ENCODE measurements around the gene TSTD2.

TSTD2 gene

DNA sequence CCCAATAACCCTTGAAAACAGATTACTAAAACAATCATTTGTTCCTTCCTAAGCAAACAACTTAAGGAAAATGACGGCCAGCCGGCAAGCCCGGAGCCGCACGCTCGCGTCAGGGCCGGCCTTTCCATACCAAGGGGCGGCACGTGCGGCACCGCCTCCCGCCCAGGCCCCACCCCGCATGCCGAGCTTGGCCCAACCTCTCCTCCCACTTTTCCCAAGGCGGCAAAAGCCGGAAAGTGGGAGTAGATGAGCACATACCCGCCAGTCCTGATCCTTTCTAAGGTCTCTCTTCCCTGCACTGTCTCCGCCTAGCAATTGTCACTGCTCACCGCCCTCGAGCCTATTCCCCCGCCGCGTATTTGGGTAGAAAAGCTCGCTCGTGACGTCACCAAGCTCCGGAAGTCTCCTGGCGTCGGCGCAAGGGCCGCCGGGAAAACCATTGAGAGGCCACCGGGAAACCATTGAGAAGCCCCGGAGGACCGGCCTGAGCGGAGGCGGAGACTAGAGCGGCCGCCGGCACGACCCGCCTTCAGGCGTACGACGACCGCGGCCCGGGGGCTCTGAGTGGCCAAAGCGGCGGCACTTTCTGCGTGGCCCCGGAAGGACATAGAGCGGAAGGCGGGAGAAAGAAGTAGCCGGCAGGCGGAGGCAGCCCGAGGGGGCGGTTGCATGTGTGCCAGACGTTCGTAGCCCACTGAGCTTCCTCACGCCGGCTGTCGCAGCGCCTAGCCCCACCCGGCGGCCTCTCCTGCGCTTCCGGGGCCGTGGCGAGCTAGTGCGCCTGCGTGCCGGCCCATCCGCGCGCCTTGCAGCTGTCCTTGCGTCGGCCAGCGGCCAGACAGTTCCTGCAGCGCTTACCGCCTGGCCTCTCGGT lies at the start of gene TSTD2, which contains the start of gene NCBP1:
TSS of gene TSTD2 (minus strand) at position 384 of the 874 bp plus-strand sequence. CDS start 5,806 bp downstream, outside the sequence.
TSS of gene NCBP1 (plus strand) at position 837 of the 874 bp plus-strand sequence. CDS start 61 bp downstream, outside the sequence.
- peak; percentile 96 for DNase-seq (ENCODE audit: low read depth)

DNA sequence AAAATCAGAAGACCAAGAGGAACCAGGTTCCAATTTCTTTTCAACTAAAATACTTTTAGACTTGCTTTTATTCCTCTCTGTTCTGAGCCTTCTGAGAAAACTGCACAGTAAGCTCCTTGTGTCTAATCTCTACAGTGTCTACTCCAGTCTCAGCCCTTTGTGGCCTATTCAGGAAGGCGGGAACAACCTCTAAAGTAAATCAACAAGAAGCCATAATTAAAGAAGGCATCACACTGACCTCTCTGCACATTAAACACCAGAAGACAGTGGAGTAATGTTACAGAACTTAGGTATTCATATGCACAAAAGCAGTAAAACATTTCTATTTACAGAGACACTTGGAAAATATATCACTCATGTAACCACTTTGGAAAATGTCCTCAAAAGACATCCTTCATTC lies 49.1 kb upstream of the TSTD2 start:
- no peak for DNase-seq (ENCODE audit: low read depth)

DNA sequence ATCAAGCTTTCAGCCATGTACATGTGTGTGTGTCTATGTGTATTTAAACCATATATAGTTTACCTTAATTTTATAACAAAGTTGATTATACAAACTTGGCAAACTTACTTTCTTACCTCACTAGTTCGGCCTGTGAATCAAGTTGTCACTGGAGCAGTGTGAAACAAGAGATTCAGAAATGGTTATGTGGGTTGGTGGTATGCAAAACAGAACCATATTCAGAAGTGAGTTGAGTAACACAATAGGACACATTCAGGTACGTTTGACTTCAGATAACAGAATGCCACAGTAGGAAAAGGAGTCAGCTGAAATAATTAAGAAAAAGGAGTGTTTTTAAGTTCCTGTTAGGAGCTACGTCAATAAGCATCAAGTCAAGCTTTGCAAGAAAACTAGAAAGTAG lies 42.5 kb upstream of the TSTD2 start:
- no peak for DNase-seq (ENCODE audit: low read depth)

DNA sequence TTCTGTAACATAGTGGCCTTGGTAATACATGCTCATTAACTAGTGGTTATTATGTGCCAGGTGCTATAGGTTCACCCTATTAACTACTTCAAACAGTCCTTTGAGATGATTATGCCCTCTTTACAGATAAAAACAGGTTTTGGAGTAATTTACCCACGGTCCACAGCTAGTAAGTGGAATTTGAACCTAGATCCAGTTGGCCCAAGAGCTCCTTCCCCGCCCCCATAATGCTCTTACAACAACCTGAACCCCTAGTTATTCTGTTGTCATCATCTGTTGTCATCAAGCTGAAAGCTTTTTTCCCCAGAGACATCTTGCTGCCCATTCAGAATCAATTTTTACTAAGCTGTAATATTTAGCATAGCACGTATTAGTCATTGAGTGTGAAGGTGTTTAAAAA lies 40.8 kb upstream of the TSTD2 start:
- no peak for DNase-seq (ENCODE audit: low read depth)

DNA sequence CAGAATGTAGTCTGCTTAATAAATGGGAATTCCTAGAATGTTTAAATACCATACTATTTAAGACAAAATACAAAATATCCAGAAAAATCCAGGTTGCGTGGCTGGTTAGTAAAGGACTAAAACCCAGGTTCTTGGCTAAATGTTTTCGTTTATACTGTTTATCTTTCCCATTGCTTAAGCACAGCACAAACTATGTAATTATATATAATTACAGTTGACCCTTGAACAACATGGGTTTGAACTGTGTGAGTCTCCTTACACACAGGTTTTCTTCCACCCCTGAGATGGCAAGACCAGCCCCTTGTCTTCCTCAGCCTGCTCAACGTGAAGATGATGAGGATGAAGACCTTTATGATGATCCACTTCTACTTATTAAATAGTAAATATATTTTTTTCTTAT lies 39.2 kb upstream of the TSTD2 start:
- no peak for DNase-seq (ENCODE audit: low read depth)

DNA sequence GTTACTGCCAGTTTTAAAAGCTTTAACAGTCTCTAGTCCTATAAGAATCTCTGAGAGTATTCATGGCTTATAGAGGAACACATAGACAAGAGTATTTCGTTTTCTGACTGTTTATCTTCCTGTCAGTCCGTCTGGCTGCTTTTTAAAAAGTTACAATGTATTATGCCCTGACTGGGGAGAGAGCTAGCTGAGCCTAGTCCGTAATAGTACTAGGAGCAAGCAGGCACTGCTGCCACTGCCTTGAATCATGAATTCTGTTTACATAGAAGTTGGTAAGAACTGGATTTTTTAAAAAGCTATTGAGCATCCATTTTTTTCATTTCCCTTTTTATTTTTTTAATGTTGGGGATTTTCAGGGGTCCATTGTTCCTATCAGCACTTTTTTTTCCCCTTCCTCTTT lies 37.4 kb upstream of the TSTD2 start:
- DNase-seq (ENCODE audit: low read depth) = no peak

DNA sequence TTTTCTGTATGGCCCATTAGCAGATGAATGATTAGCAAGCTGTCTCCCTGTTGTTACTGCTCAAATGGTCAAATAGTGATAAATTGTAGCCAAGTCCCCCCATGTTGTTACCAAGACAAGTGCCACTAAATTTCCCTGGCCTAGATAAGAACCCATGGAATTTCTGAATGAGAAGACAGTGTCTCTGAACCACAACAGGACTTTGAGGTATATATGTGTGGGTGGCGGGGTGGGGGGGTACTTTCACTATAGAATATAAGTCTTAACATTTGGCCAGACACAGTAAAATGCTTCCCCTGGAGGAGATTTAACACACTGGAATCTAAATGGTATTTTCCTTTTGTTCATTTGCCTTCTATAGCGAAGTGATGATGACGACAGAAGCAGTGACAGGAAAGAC lies 35.3 kb upstream of the TSTD2 start:
- no peak for DNase-seq (ENCODE audit: low read depth)

DNA sequence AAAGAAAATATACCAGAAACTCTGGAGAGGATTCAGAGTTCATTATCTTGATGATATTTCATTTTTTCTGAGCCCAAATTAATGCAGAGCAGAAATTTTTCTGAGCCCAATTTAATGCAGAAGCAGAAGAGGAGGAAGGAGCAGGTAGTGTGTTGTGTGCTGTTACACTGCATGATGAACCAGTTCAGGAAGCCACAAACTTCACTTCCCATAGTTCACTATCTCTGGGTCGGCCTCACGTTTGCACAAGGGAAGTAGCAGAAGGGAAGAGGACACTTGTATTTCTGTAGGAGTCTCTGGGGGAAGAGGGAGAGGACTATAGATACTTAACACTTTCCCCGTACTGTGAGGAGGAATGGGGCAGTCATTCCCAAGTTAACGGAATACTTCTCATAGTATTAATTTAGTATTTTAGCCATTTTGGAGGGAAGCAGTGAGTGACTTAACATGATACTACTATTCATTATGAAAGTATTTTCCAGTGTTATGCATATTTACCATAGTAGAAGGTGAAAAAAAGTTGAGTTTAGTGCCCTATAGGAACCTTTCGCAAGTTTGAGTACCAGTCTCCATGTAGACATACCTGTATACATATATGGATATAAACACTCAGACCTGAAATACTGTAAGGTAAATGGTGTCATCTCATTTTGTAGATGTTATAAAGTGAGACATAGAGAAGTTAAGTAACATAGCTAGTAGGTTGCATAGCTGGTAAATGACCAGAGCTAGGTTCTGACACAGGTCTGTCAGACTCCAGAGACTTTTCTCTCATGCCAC lies 33.9 kb upstream of the TSTD2 start:
- no peak for DNase-seq (ENCODE audit: low read depth)

DNA sequence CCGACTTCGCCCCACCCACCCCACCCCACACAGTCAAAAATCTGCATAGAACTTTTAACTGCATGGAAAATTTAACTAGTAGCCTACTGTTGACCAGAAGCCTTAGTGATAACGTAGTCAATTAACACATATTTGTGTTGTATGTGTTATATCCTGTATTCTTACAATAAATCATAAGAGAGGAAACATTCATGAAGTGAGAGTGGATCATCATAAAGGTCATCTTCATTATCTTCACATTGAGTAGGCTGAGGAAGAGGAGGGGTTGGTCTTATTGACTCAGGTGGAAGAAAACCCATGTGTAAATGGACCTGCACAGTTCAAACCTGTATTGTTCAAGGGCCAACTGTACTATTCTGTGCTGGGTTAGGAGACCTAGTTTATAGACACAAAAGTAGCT lies 32.6 kb upstream of the TSTD2 start:
- no peak for DNase-seq (ENCODE audit: low read depth)

DNA sequence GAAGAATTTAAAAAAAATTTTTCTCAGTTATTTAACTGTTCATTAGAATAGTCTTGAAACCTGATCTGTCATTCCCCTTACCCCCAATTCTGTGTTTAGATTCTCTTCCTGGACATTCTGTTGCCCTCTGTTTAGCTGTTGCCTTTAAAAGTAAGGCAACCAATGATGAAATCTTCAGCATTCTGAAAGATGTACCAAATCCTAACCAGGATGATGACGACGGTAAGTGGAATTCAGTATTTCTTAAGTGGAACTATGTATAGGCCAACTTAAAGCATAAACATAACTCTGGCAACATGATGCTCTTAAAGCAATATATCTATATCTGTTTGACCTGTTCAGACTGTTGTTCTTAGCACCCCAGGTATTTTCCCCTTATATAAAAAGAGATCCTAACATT lies 27.7 kb upstream of the TSTD2 start:
- no peak for DNase-seq (ENCODE audit: low read depth)

DNA sequence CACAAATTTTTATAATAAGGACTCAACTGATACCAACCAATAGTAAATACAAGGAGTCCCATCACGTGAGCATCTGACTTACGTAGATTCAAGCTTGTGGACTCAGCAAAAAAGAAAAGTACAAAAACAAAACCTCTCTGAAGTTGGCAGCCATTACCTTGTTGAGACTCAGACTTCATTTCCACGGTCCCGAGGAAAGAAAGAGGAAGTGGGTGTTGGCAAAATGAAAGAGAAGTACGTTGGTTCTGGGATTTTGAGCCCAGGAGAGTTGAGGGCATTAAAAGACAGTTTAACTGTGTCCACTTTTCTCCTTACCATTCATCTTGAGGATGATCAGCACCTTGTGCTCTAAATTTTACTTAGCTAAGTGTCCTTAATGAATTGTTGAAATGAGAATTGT lies 27.2 kb upstream of the TSTD2 start:
- no peak for DNase-seq (ENCODE audit: low read depth)

DNA sequence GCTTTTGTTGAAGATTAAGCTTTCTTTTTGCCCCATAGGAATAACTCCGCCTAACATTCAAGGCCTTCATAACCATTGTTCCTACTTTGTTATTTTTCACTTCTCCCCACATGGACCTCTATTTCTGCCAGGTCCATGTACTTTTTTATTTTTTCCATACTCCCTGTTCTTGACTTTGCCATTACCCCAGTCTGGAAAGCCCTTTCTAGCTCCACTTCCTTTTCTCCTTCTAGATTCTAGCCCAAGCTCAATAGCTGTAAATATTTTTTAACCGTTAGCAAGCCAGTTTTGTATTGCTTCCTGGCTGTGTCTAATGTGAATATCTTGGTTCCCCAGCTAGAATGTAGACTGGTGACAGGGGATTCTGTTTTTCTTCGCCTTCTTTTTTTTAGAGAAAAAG lies 26.6 kb upstream of the TSTD2 start:
- DNase-seq (ENCODE audit: low read depth) = no peak

DNA sequence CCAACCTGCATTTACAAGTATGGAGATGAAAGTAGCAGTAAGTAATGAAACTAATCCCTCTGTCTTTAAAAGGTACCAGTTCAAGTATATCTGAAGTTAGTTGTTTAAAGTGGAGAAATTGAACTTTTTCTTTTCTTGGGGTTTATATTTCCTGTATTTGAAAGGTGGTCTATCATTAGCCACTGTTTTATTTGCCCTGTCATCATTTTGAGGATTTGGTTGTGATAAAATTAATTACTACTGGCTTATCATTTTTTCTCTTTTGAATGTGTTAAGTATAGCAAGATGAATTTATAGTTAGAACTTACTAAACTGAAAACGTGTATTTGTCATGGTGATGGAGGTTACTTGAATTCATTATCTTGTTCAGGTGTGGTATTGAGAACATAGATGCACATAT lies 25.5 kb upstream of the TSTD2 start:
- DNase-seq (ENCODE audit: low read depth) = no peak

DNA sequence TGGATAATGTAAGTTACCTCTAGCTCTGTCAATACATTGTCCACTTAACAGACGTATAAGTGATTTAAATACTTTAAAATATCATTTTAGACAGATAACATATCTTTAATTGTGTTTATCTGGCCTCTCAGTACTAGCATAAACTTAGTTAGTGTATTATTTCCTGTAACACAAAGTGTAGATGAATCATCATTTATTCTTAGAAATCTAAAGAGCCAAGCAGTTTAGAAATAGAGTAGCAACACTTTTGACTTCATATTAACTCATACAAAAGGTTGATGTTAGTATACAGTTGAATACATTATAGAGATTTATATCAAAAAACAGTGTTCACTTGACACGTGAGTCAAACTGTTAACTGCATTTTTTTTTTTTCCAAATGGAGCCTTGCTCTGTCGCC lies 18.5 kb upstream of the TSTD2 start:
- DNase-seq (ENCODE audit: low read depth) = no peak

DNA sequence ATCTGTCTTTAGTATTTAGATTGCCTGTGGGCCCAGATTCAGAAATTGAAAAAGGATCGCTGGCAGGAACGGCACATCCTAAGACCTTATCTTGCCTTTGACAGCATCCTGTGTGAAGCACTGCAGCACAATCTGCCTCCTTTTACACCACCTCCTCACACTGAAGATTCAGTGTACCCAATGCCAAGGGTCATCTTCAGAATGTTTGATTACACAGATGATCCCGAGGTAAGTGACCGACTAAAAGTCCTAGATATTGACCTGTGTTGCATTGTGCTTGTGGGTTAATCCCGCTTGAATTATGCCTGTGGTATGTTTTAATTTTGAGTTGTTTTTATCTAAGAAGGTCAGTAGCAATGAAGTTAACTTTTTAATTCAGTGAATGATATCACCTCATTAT lies 14.8 kb upstream of the TSTD2 start:
- DNase-seq (ENCODE audit: low read depth) = no peak

DNA sequence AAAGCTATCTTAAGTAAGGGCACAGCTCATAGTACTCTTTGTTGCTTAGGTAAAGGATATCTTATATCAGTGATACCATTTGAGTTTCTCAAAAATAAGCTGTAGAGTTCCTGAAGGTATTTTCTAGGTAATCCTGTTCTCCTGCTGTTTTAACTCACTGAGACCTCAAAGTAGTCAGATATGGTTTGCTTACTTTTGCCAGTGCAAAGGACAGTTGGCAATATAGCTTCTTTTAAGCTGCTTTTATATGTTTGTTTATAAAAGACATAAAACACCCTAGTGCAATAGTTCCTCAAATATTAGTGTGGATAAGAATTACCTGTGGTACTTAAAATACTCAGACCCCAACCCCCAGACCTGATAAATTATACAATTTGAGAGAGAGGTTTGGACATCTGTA lies 12.6 kb upstream of the TSTD2 start:
- no peak for DNase-seq (ENCODE audit: low read depth)

DNA sequence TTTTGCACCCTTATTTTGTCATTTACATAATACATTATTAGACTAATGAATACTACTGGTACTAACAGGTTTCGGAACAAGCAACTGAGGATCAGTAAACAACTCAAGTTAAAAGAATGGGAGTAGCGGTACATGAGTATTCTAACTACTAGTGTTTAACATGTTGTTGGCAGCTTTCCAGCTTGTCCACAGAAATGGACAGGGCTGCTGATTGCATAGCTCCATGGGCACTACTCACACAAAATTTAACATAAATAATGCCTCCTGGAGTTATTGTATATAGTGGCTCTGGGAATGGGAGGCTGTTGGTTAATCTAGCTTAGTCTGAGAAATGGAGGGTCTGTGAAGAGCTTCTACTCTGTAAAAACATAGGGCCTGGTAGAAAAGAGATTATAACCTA lies 7.2 kb upstream of the TSTD2 start:
- no peak for DNase-seq (ENCODE audit: low read depth)

DNA sequence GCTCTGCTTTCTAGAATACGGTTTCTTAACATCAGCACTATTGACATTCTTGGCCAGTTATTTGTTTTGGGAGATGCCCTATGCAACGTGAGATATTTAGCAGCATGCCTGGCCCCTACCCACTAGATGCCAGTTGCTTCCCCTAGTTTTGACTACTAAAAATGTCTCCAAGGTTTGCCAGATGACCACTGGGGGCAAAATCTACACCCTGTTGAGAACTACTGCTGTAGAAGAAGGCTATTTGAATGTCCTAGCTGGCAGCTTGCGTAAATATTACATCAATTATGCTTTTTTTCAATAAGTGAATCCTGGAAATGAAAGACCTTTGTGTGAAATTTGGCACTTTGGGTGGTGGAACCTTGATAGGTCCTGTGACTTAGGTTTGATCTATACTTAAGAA lies 5.5 kb upstream of the TSTD2 start:
- no peak for DNase-seq (ENCODE audit: low read depth)

DNA sequence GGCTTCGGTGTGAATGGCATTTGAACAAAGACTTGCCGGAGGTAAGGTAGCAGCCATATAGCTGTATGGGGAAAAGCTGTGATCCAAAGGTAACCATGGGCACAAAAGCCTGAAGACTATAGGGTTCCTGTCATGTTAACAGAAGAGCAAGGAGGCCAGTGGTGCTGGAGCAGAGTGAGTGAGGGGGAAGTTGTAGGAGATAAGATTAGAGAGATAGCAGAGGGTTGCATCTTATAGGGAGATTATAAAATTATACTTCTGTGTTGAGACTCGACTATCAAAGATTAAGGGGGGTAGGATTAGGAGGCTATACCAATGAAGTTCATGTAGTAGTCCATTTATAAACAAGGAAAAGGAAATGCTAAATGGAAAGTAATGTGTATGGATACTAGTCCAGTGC lies 3.7 kb upstream of the TSTD2 start:
- DNase-seq (ENCODE audit: low read depth) = no peak

DNA sequence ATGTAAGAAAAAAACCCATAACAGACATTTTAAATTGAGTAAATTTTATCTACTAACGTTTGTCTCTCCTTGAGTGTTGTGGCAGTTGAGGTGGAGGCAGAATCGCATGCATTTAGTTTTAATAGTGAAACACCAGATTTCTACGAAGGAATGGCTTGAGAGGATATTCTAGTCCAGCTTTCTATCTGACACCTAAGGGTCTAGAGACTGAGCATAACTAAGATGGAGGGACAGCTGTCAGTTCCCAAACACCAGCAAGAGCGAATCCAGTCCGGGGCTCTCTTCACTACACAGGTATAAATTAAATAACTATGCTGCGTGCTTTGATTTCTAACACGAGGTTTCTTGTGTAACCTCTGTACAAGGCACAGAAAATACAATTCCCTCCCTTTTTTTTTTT lies 1.9 kb upstream of the TSTD2 start:
- no peak for DNase-seq (ENCODE audit: low read depth)

DNA sequence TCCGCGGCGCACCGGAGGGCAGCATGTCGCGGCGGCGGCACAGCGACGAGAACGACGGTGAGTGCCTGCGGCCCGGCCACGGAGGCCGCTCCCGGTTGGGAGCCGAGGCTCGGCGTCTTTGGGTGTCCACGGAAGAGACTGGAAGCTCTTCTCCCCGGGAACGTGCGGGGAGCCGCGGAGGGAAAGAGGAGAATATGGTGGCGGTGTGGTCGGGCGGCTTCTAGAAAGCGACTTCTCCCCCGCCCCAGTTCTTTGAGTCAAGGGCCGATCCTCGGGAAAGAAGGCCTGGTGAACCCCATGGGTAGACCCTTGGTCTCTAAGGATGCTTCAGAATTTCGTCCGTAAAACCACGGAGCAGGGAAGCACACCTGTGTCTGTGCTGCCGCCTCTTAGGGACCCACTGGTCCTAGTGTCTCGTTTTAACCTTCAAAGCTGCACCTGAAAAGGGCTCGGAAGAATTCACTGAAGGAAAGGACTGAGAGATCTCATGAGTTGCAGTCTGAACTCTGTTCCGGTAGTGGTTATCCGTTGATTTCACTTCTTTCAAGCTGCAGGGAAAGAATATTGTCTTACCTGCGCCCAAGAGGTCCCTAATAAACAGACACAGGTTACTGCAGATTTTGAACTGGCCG lies 807 bp upstream of the TSTD2 start:
- DNase-seq (ENCODE audit: low read depth) = no peak

DNA sequence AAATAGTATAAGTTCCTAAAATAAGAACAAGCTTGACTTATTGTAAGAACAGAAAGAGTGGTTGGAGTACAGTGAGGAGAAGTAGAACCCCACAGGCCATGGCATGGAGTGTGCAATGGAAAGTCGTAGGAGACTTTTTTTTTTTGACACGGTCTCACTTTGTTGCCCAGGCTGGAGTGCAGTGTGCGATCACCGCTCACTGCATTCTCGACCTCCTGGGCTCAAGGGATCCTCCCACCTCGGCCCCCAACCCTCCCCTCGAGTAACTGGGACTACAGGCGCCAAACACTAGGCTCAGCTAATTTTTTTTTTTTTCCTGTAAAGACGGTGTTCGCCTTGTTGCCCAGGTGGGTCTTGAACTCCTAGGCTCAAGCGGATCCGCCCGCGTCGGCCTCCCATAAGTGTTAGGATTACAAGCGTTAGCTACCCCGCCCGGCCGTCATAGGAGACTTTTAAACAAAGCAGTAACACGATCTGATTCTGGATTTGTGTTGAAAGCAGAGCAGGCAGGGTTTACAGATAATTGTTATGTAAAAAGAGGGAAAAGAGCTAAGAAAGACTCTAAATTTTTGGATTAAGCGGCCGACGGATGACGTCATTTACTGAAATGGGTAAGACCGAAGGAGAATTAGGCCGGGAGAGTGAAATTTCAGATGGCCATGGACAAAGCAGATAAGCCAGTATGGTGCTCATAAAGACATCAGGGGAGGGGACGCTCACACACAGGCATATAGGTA lies 752 bp downstream of the TSTD2 start:
- DNase-seq (ENCODE audit: low read depth) = peak; percentile 60
